HCT116 (cell line): Measurements from ENCODE around the gene RIN3. TPM values are rescaled to one million over a fixed set of nuclear protein-coding genes. Genes with fewer than 3 reads are reported as not detected.

Experiments used
- ATAC-seq: fragments of 200-7000 bp; cut with Tn5 transposase; 2 replicates; pipeline ENCODE4 v1.9.1; 2020; ENCODE audit warnings: mild to moderate bottlenecking, moderate library complexity
- BruUV-seq: library from RNA; stranded (reverse); fragments of 400-500 nt; replicated peaks from 2 replicates; lab custom pipeline; 2021; lab: Mats Ljungman, UMichigan
- CTCF ChIA-PET: fragments of 300-600 bp; sonication (Branson Sonifier 250); formaldehyde crosslinking; loops from one replicate; lab custom pipeline; 2021; ENCODE audit warnings: antibody characterized with exemption; lab: Charles Lee
- POLR2A ChIA-PET: fragments of 300-600, 350-600 bp; sonication (Branson Sonifier 250); formaldehyde crosslinking; loops from one replicate; lab custom pipeline; 2021; ENCODE audit warnings: antibody characterized with exemption; lab: Charles Lee
- RAD21 ChIA-PET, 2 experiments: fragments of 300-600 bp; sonication (Branson Sonifier 250); formaldehyde crosslinking; loops; one replicate each; lab custom pipeline; 2023; ENCODE audit warnings: low total read pairs in 2 of 2; ENCODE audit not compliant: uncharacterized antibody in 2 of 2, unreplicated experiment in 2 of 2, low non-redundant PET in 1 of 2; lab: Charles Lee
- DNase-seq: peaks from one replicate; pipeline ENCODE4 v3.0.0-alpha.2; 2010; ENCODE audit warnings: low read depth, low spot score
- H2AFZ ChIP-seq: fragments of 200-600 bp; shearing (Covaris generic), sonication (generic); 2 replicates; pipeline ENCODE4 v1.6.1; 2017; ENCODE audit warnings: low read depth, mixed run types, mixed read lengths, antibody characterized with exemption, low read length; ENCODE audit not compliant: poor library complexity, severe bottlenecking
- H3K27ac ChIP-seq: 2 replicates; pipeline ENCODE4 v1.5.1; 2012; ENCODE audit warnings: low read depth, low read length
- H3K27me3 ChIP-seq: fragments of 200-600 bp; sonication (generic); 2 replicates; pipeline ENCODE4 v1.6.1; 2016; ENCODE audit warnings: mixed run types, low read length, mixed read lengths; ENCODE audit not compliant: insufficient read depth
- H3K36me3 ChIP-seq, 2 experiments: fragments of 200-500 bp in 1 of 2; fragments of 200-600 bp in 1 of 2; sonication (Bioruptor generic) in 1 of 2; sonication (generic) in 1 of 2; 2 replicates each; pipeline versions ENCODE4 v1.5.1 to v1.6.1; 2014 to 2016; ENCODE audit warnings: low read length in 2 of 2, inconsistent platforms in 1 of 2, mixed read lengths in 1 of 2, mixed run types in 1 of 2; ENCODE audit not compliant: insufficient read depth in 2 of 2, control insufficient read depth in 1 of 2
- H3K4me1 ChIP-seq, 2 experiments: fragments of 200-600 bp in 1 of 2; sonication (generic) in 1 of 2; 2 replicates each; pipeline versions ENCODE4 v1.5.1 to v1.6.1; 2012 to 2017; ENCODE audit warnings: low read length in 2 of 2, inconsistent platforms in 1 of 2, mild to moderate bottlenecking in 1 of 2, mixed read lengths in 1 of 2, mixed run types in 1 of 2, moderate library complexity in 1 of 2; ENCODE audit not compliant: insufficient read depth in 2 of 2, control insufficient read depth in 1 of 2
- H3K4me2 ChIP-seq: fragments of 200-600 bp; sonication (generic); 2 replicates; pipeline ENCODE4 v1.6.1; 2017; ENCODE audit warnings: mixed run types, low read length, mixed read lengths
- H3K4me3 ChIP-seq, 2 experiments: fragments of 200-600 bp in 1 of 2; sonication (generic) in 1 of 2; replicated peaks in 1 of 2; 2 replicates each; pipeline ENCODE4 v1.5.1; 2011 to 2016; ENCODE audit warnings: low read length in 2 of 2, control low read depth in 1 of 2, low read depth in 1 of 2, mild to moderate bottlenecking in 1 of 2, mixed read lengths in 1 of 2, mixed run types in 1 of 2
- H3K79me2 ChIP-seq: fragments of 200-600 bp; sonication (generic); 2 replicates; pipeline ENCODE4 v1.6.1; 2017; ENCODE audit warnings: mild to moderate bottlenecking, mixed run types, low read length, moderate library complexity, mixed read lengths; ENCODE audit not compliant: insufficient read depth
- H3K9ac ChIP-seq: fragments of 200-600 bp; sonication (generic); 2 replicates; pipeline ENCODE4 v1.6.1; 2016; ENCODE audit warnings: low read length, mixed read lengths
- H3K9me2 ChIP-seq: fragments of 200-600 bp; sonication (generic), shearing (Covaris generic); 2 replicates; pipeline ENCODE4 v1.6.1; 2017; ENCODE audit warnings: mixed run types, mild to moderate bottlenecking, moderate library complexity; ENCODE audit not compliant: insufficient read depth
- H3K9me3 ChIP-seq, 2 experiments: fragments of 200-500 bp in 1 of 2; fragments of 200-600 bp in 1 of 2; sonication (Bioruptor generic) in 1 of 2; sonication (generic) in 1 of 2; 2 replicates each; pipeline ENCODE4 v1.6.1; 2014 to 2017; ENCODE audit warnings: low read length in 2 of 2, mixed read lengths in 2 of 2, inconsistent platforms in 1 of 2, low read depth in 1 of 2, mild to moderate bottlenecking in 1 of 2, mixed run types in 1 of 2, moderate library complexity in 1 of 2; ENCODE audit not compliant: control insufficient read depth in 1 of 2, insufficient read depth in 1 of 2
- H4K20me1 ChIP-seq: fragments of 200-600 bp; sonication (generic), shearing (Covaris generic); 2 replicates; pipeline ENCODE4 v1.6.1; 2017; ENCODE audit warnings: mixed run types, mild to moderate bottlenecking, moderate library complexity; ENCODE audit not compliant: insufficient read depth
- ATF3 ChIP-seq: IDR thresholded peaks from 2 replicates; pipeline ENCODE4 v1.6.1; 2012
- CTCF ChIP-seq, 3 experiments: fragments of 200-600 bp in 1 of 3; sonication (generic) in 1 of 3; IDR thresholded peaks in 2 of 3; conservative IDR thresholded peaks in 1 of 3; 2 replicates each; pipeline ENCODE4 v1.5.1; 2012 to 2017; ENCODE audit warnings: low read depth in 2 of 3, low read length in 2 of 3, antibody characterized with exemption in 1 of 3, borderline replicate concordance in 1 of 3, control low read depth in 1 of 3, mild to moderate bottlenecking in 1 of 3, mixed read lengths in 1 of 3, mixed run types in 1 of 3, moderate library complexity in 1 of 3; ENCODE audit not compliant: insufficient read depth in 1 of 3
- ELF1 ChIP-seq: IDR thresholded peaks from 2 replicates; pipeline ENCODE4 v1.6.1; 2012; ENCODE audit warnings: low read depth, borderline replicate concordance
- POLR2A ChIP-seq: IDR thresholded peaks from 2 replicates; pipeline ENCODE4 v1.7.0; 2011; ENCODE audit warnings: borderline replicate concordance; ENCODE audit not compliant: insufficient read depth, insufficient read length; ENCODE audit errors: extremely low read depth
- SIN3A ChIP-seq: IDR thresholded peaks from 2 replicates; pipeline ENCODE4 v1.6.1; 2012; ENCODE audit warnings: low read depth
- TCF7L2 ChIP-seq: IDR thresholded peaks from 2 replicates; pipeline ENCODE4 v1.7.0; 2011; ENCODE audit warnings: borderline replicate concordance, inconsistent platforms; ENCODE audit not compliant: insufficient read depth, insufficient read length; ENCODE audit errors: extremely low read depth
- ZBTB33 ChIP-seq: IDR thresholded peaks from 2 replicates; pipeline ENCODE4 v1.6.1; 2011; ENCODE audit warnings: mild to moderate bottlenecking, low read length, moderate library complexity; ENCODE audit not compliant: insufficient replicate concordance; ENCODE audit errors: extremely low read depth
- ZNF274 ChIP-seq: fragments of 200-500 bp; sonication (Bioruptor generic); IDR thresholded peaks from 2 replicates; pipeline ENCODE4 v1.6.1; 2014; ENCODE audit warnings: mild to moderate bottlenecking, low read depth, low read length, inconsistent platforms
- intact Hi-C: fragments of 100-400 bp; cut with micrococcal nuclease; formaldehyde crosslinking; loops from 2 replicates; pipeline ENCODE4 v1.10.0; 2022
- total RNA-seq: library from RNA; stranded (reverse); gene quantifications from one replicate; pipeline ENCODE4 v1.2.1, GENCODE V29; 2021; ENCODE audit not compliant: unreplicated experiment
- TF ChIP-seq, protein P1 (sequence below): IDR thresholded peaks from 2 replicates; pipeline ENCODE4 v1.6.1; 2012; ENCODE audit warnings: low read depth

The RIN3 gene
- total RNA-seq, 1 experiment from 2014 or later: 22.2 TPM

GRCh38 chr14:92685784-92686355, 172.3 kb downstream of the RIN3 start (continued):
- TF ChIP-seq CTCF (IDR thresholded peaks at IDR 0.05 in 2 of 3, conservative IDR thresholded peaks at IDR 0.05 in 1 of 3; ENCODE audit: borderline replicate concordance in 1 of 3, insufficient read depth in 1 of 3, low read depth in 2 of 3, low read length in 2 of 3): no peak

- Histone ChIP-seq H3K4me2 (peak overlapping the region; percentile 80), H3K27me3 (no peaks in the 10 kb centered on the region), H2AFZ (no peak overlapping the region), H3K36me3 (no peaks in the 10 kb centered on the region), H3K9ac (peak overlapping the region; percentile 55; the same call in 1 of the 2 replicates), H3K4me3 (peak overlapping the region; percentile 43 to 58; a peak in 3 of 4 replicates), H3K9me2 (no peaks in the 10 kb centered on the region), H3K79me2 (no peaks in the 10 kb centered on the region), H4K20me1 (no peaks in the 10 kb centered on the region), H3K4me1 (peaks cover 9 to 32% of the 10 kb centered on the region in 2 experiments), H3K9me3 (no peaks in the 10 kb centered on the region), H3K27ac (no peak overlapping the region)
- ChIA-PET CTCF (interaction anchor here (0.6 to 2.3 kb wide), 13 partner anchors 9 to 580 kb away, joined by 3 to 19 read pairs (median 4); partner anchors contain the start of genes ATXN3 and CPSF2), RAD21 (interaction anchor here in 1 of 2 experiments (0.6 to 1.3 kb wide), 2 partner anchors 98 to 227 kb away, joined by 3 to 4 read pairs; no protein-coding TSS in a partner anchor), POLR2A (no interaction called here)
- no peak for TF ChIP-seq POLR2A
- TF ChIP-seq ATF3: no peak
- no peak for TF ChIP-seq ZBTB33
- no peak for TF ChIP-seq SIN3A
- no peak for TF ChIP-seq TCF7L2
- TF ChIP-seq ELF1: no peak
- TF ChIP-seq, protein P1, sequence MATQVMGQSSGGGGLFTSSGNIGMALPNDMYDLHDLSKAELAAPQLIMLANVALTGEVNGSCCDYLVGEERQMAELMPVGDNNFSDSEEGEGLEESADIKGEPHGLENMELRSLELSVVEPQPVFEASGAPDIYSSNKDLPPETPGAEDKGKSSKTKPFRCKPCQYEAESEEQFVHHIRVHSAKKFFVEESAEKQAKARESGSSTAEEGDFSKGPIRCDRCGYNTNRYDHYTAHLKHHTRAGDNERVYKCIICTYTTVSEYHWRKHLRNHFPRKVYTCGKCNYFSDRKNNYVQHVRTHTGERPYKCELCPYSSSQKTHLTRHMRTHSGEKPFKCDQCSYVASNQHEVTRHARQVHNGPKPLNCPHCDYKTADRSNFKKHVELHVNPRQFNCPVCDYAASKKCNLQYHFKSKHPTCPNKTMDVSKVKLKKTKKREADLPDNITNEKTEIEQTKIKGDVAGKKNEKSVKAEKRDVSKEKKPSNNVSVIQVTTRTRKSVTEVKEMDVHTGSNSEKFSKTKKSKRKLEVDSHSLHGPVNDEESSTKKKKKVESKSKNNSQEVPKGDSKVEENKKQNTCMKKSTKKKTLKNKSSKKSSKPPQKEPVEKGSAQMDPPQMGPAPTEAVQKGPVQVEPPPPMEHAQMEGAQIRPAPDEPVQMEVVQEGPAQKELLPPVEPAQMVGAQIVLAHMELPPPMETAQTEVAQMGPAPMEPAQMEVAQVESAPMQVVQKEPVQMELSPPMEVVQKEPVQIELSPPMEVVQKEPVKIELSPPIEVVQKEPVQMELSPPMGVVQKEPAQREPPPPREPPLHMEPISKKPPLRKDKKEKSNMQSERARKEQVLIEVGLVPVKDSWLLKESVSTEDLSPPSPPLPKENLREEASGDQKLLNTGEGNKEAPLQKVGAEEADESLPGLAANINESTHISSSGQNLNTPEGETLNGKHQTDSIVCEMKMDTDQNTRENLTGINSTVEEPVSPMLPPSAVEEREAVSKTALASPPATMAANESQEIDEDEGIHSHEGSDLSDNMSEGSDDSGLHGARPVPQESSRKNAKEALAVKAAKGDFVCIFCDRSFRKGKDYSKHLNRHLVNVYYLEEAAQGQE: no peak
- TF ChIP-seq ZNF274: no peak
- no TSS peak for BruUV-seq
- ATAC-seq (no peak), DNase-seq (no peak)
- intact Hi-C loops: loop anchor here (10.0 kb wide), 3 partner anchors 98 to 212 kb away; no protein-coding TSS in a partner anchor
Measured at GRCh38 chr14:92686411-92686899, 172.9 kb downstream of the RIN3 start.
